Suprapubic skin (tissue), 4 donors: Measurements from ENCODE around the gene SPTBN1.

ENCODE experiments used
- POLR2A ChIP-seq, 2 donors: fragments of 450-650 bp; IDR thresholded peaks; one replicate each; pipeline ENCODE4 v1.6.1; 2017; ENCODE audit warnings: antibody characterized with exemption in 2 of 2, mild to moderate bottlenecking in 2 of 2, moderate library complexity in 2 of 2
- POLR2AphosphoS5 ChIP-seq, 3 donors: sonication (generic); formaldehyde crosslinking; IDR thresholded peaks; one replicate each; pipeline ENCODE4 v1.6.1; 2017; ENCODE audit warnings: antibody characterized with exemption in 3 of 3
- TF ChIP-seq, protein P1 (sequence below), 2 donors: fragments of 200-600 bp in 1 of 2; fragments of 450-650 bp in 1 of 2; sonication (generic) in 1 of 2; IDR thresholded peaks; one replicate each; pipeline ENCODE4 v1.5.1; 2016 to 2019; ENCODE audit warnings: antibody characterized with exemption in 2 of 2, mild to moderate bottlenecking in 1 of 2, moderate library complexity in 1 of 2

DNA sequence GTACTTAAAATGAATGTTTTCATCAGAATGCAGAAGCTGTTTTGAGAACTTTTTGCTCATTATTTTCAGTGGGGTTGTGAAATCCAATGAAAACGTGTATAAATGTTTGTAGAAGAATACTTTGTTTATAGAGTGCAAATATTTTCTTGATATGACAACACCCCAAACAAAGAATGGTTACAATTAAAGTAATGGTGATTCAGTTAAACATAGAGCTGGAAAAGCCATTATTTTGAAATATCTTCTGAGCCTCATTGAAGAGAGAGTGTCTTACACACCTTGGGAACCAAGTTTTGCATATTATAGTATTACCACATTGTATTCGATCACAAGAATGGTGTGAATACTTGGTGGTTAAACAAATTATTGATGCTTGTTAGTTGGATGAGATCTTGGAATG lies 48.7 kb downstream of the SPTBN1 start:
- TF ChIP-seq, protein P1, sequence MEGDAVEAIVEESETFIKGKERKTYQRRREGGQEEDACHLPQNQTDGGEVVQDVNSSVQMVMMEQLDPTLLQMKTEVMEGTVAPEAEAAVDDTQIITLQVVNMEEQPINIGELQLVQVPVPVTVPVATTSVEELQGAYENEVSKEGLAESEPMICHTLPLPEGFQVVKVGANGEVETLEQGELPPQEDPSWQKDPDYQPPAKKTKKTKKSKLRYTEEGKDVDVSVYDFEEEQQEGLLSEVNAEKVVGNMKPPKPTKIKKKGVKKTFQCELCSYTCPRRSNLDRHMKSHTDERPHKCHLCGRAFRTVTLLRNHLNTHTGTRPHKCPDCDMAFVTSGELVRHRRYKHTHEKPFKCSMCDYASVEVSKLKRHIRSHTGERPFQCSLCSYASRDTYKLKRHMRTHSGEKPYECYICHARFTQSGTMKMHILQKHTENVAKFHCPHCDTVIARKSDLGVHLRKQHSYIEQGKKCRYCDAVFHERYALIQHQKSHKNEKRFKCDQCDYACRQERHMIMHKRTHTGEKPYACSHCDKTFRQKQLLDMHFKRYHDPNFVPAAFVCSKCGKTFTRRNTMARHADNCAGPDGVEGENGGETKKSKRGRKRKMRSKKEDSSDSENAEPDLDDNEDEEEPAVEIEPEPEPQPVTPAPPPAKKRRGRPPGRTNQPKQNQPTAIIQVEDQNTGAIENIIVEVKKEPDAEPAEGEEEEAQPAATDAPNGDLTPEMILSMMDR (IDR thresholded peaks at IDR 0.05), result no peak
- TF ChIP-seq POLR2AphosphoS5 (IDR thresholded peaks at IDR 0.05) (no peak), POLR2A (IDR thresholded peaks at IDR 0.05) (no peak)
